GM21786 (cell line): ENCODE measurements around the gene GUCD1.

ENCODE experiments used
- ATAC-seq: cut with Tn5 transposase; IDR thresholded peaks from one replicate; pipeline ENCODE4 v1.9.1; 2021; ENCODE audit not compliant: unreplicated experiment

GUCD1 gene

DNA sequence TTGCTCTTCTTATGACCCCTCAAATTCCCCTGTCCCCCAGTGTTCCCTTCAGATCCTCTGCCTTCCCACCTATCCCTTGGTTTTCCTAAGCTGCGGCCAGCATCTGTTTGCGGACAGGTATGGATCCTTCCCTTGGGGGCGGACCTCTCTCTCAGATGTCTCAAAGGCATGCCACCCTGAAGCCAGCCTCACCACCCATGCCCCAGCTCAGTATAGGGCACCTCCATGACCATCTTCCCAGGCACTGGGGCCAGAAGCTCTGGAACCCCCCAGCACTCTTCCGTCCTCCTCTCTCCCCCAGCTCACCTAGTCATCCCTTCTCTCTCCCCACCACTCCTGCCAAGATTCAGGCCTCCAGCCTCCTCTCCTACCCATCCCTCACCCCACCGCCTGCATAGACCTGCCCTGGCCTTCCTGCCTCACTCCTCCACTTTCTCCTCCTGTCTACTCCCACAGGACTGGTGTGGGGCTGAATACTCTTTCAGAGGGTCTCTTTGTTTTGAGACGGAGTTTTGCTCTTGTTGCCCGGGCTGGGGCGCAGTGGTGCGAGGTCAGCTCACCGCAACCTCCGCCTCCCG is 35.7 kb upstream of the GUCD1 start:
- ATAC-seq: no peak

DNA sequence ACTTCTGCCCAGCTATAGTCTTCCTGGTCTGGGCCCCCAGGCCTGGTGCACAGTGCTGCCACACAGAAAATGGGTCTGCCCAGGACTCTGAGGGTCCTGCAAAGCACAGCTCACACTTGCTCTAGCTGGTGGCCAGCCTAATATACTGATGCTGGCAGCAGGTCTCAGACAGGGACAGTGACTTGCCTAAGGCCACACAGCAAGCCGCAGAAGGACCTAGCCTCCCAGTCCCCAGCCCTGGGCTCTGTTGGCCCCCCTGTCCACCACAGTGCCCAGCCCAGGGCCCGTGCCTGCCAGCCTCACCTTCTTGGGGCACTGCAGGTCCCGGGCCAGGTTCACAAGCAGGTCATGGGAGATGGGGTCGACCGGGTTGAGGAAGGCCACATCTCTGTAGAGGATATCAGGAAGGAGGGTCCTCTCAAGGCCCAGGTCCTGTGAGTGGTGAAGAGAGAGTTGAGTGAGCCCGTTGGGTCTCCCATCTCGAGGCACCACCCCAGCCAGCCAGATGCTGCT is 34.6 kb upstream of the GUCD1 start:
- no peak for ATAC-seq

GRCh38 chr22:24588757-24589481 is 34.0 kb upstream of the GUCD1 start:
- ATAC-seq: no peak

DNA sequence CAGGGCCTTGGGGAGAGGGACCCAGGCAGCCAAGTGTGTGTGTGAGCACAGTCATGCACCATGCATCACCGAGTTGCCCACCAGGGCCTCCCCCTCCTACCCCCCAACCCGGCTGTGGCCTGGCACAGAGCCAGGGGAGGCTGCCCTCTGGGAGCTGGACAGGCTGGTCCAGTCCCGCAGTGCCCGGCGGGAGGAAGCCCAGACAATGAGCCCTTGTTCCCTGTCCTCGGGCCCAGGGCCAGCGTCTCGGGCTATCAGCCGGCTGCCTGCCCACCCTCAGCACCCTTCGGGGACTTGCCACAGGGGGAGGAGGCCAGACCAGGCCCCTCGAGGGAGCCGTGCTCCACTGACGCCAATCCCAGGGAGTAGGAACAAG is 33.4 kb upstream of the GUCD1 start:
- ATAC-seq: no peak

- no peak for ATAC-seq
These were observed 33.0 kb upstream of the GUCD1 start for GRCh38 chr22:24587948-24588347.

- no peak for ATAC-seq
These were observed 32.3 kb upstream of the GUCD1 start for GRCh38 chr22:24587251-24587650.

DNA sequence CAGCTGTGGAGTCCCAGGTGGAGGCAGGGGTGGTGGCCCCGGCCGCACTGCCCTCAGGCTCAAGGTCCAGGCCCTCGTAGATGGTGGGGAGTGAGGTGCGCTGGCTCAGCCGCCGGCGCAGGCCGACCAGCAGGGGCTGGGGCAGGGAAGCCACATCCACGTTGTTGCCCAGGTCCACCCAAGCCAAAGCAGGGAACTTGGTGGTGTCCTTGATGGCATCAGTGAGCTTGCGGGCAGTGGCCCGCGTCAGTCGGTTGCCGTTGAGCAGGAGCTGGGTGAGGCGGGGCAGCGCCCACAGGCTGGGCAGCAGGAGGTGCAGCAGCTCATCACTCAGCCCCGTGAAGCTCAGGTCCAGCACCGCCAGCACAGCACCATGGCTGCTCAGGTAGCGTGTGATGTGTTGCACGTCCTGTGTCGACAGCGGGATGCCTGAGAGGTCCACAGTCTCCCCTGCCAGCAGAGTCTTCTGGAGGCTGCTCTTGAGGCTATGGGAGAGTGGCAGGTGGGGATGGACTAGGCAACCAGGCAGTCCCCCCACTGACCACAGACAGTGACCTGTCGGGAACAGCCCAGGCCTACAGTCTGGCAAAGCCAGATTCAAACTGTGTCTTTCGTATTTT is 31.1 kb upstream of the GUCD1 start:
- ATAC-seq: no peak

GRCh38 chr22:24585461-24585860 is 30.5 kb upstream of the GUCD1 start:
- no peak for ATAC-seq

DNA sequence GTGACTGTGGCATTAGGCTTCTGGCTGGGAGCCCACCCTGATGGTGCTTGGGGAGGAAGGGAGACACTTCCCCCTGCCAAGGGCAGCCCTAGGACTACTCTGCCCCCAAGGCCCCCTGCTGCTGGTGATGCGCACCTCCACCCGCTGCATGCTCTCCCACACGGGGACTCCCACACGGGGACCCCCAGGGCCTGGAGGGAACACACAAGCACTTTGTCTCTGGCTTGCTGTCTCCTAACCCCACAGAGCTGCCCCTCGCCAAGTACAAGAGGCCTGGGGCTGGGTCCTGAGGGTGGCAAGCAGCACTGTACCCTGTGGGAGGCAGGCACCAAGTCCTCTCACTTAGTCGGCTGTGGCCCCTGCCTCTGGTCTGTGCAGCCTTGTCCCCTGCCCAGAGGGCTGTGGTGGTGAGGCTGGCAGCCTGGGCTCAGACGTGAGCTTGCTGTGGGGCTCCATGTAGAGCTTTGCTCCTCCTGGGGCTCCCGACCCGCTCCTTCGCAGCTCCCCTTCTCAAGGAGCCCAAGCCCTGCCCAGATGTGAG is 30.0 kb upstream of the GUCD1 start:
- no peak for ATAC-seq

- no peak for ATAC-seq
These were observed 29.3 kb upstream of the GUCD1 start for GRCh38 chr22:24584166-24584790.

DNA sequence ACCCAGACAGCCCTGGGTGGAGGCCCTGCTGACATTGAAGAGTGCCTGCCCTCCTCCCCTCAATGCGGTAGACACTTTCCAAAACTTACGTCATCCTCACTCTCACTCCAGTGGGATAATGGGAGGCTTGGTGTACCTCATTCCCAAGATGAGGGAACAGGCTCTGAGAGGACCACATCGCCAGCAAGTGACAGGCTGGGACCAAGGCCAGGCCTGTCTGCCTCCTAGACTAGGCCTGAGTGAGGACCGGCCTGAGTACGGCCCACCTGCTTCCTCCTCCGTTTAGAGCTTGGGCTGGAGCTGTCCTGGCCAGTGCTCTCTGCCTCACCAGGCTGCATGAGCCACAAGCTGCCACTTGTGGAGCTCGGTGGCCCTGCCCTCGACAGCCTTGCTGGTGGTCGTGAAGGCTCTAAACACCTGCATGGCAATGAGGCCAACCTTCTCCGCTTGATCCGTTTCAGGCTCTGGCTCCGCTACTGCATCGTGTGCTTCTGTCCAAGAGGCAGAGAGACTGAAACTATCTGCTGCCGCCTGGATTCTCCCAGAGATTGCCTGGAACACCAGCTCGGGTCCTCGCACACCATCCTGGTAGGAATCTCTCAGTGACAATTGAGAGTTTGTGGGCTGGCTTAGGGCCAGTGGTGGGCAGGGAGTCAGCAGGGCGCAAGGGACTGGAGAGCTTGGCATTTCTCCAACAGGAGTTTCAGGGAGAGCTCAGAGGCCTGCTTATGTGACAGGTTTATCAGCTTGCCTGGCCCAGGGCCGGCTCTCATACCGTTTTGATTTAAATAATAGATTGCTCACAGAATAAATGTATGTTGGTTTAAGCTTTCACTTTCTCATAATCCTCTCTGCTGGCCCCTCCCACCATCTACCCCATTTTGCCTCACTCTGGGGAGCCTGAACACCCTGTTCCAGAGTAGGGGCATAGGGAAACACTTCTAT is 28.6 kb upstream of the GUCD1 start:
- no peak for ATAC-seq

GRCh38 chr22:24582056-24582814 is 27.3 kb upstream of the GUCD1 start:
- no peak for ATAC-seq

- no peak for ATAC-seq
These were observed 25.3 kb upstream of the GUCD1 start for GRCh38 chr22:24580276-24580675.

DNA sequence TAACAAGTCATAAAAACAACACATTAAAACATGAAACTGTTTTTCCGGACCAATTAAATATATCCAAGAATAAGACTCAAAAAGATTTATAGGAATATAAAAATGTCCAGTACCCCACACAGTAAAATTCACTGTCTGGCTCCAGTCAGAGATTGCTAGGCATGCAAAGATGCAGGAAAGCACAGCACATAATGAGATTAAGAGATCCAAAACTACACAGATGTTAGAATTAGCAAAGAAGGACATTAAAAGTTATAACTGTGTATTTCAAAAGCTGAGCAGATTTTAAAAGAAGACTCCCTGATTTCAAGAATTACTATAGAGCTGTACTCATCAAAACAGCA is 24.3 kb upstream of the GUCD1 start:
- ATAC-seq: no peak

- no peak for ATAC-seq
These were observed 23.7 kb upstream of the GUCD1 start for GRCh38 chr22:24578355-24579257.

DNA sequence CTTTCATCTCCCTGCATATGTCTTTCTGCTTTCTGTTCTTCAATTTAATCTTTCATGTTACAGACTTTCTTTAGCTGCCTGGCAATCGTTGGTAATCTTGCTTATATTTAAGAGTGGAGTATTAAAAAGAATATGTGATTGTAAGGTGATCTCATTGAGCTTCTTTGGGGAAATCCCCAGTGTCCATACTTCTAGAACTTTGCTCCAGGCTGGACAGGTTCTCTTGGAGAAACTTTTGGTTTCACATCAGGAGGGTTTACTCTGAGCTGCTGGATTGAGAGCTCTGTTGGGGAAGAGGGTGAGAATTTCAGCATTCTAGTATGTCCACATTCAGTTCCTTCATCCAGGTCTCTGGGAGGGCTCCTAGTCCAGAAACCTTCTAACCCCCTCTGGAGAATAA is 21.8 kb upstream of the GUCD1 start:
- no peak for ATAC-seq

- no peak for ATAC-seq
These were observed 16.3 kb upstream of the GUCD1 start for GRCh38 chr22:24571266-24571665.

DNA sequence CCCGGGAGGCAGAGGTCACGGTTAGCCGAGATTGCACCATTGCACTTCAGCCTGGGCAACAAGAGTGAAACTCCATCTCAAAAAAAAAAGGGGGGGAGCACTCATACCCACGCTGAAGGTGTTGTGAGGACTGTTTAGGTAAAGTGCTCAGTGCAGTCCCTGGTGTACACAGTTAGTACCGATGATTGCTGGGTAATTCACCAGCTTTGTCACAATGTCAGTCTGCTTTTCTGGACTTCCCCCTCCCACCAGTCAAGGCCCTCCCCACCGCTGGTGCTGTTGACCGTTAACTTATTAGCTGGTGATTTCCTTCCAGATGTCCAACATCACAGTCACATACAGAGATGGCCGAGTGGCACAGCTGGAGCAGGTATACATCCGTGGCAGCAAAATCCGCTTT is 12.7 kb upstream of the GUCD1 start:
- ATAC-seq: no peak
